CD8-positive, alpha-beta memory T cell (primary cell): ENCODE data around the gene ADAT2. TPM values are rescaled to one million over a fixed set of nuclear protein-coding genes. Genes with fewer than 3 reads are reported as not detected.

Experiments used
- CTCF ChIA-PET: fragments of 350-600 bp; sonication (Branson Sonifier 250); formaldehyde crosslinking; loops from one replicate; lab custom pipeline; 2021; ENCODE audit warnings: antibody characterized with exemption; lab: Charles Lee
- POLR2A ChIA-PET: fragments of 350-600 bp; sonication (Branson Sonifier 250); formaldehyde crosslinking; loops from one replicate; lab custom pipeline; 2021; ENCODE audit warnings: antibody characterized with exemption; lab: Charles Lee
- DNase-seq, 5 donors: peaks; one replicate each; pipeline versions ENCODE4 v3.0.0 to v3.0.0-alpha.2; 2020 to 2022; ENCODE audit warnings: mixed read lengths in 1 of 5
- H3K27ac ChIP-seq: one replicate; pipeline ENCODE4 v1.7.0; 2013; ENCODE audit warnings: low read depth, mild to moderate bottlenecking, low read length, moderate library complexity
- H3K27me3 ChIP-seq: 2 replicates; pipeline ENCODE4 v1.7.0; 2013; ENCODE audit warnings: low read length, mild to moderate bottlenecking; ENCODE audit not compliant: insufficient read depth, poor library complexity, severe bottlenecking
- H3K36me3 ChIP-seq: 2 replicates; pipeline ENCODE4 v1.7.0; 2013; ENCODE audit warnings: mild to moderate bottlenecking, low read length, moderate library complexity; ENCODE audit not compliant: insufficient read depth
- H3K4me1 ChIP-seq: 2 replicates; pipeline ENCODE4 v1.7.0; 2013; ENCODE audit warnings: mild to moderate bottlenecking, low read length, moderate library complexity; ENCODE audit not compliant: insufficient read depth
- H3K4me3 ChIP-seq: 2 replicates; pipeline ENCODE4 v1.7.0; 2013; ENCODE audit warnings: mild to moderate bottlenecking, low read length
- H3K9me3 ChIP-seq: 2 replicates; pipeline ENCODE4 v1.7.0; 2013; ENCODE audit warnings: mild to moderate bottlenecking, low read length
- H3K27ac Mint-ChIP-seq, 8 donors: one replicate each; pipeline ENCODE4 v1.8.0; 2020 to 2021; ENCODE audit warnings: mixed read lengths in 8 of 8, mild to moderate bottlenecking in 6 of 8, inconsistent platforms in 3 of 8, moderate library complexity in 3 of 8
- H3K27me3 Mint-ChIP-seq, 2 donors: one replicate each; pipeline ENCODE4 v1.8.0; 2020 to 2021; ENCODE audit warnings: mixed read lengths in 2 of 2, mild to moderate bottlenecking in 1 of 2, moderate library complexity in 1 of 2
- H3K36me3 Mint-ChIP-seq, 3 donors: one replicate each; pipeline ENCODE4 v1.8.0; 2020 to 2021; ENCODE audit warnings: mixed read lengths in 3 of 3, inconsistent platforms in 1 of 3, mild to moderate bottlenecking in 1 of 3
- H3K4me1 Mint-ChIP-seq, 3 donors: one replicate each; pipeline ENCODE4 v1.8.0; 2020 to 2021; ENCODE audit warnings: mixed read lengths in 3 of 3, inconsistent platforms in 1 of 3, mild to moderate bottlenecking in 1 of 3
- H3K4me3 Mint-ChIP-seq, 7 donors: one replicate each; pipeline ENCODE4 v1.8.0; 2020 to 2021; ENCODE audit warnings: mixed read lengths in 7 of 7, mild to moderate bottlenecking in 6 of 7, moderate library complexity in 4 of 7, inconsistent platforms in 2 of 7
- H3K9me3 Mint-ChIP-seq, 5 donors: one replicate each; pipeline ENCODE4 v1.8.0; 2020 to 2022; ENCODE audit warnings: mixed read lengths in 5 of 5, mild to moderate bottlenecking in 3 of 5, moderate library complexity in 2 of 5, inconsistent platforms in 1 of 5
- polyA plus RNA-seq: library from polyadenylated mRNA; unstranded; fragments of 300-500 nt; fragmentation: Illumina TruSeq; gene quantifications from one replicate; pipeline ENCODE4 v1.2.3, GENCODE V29; 2021
- total RNA-seq, 2 experiments: library from RNA; stranded (reverse); gene quantifications; one replicate each; pipeline ENCODE4 v1.2.3, GENCODE V29; 2021

Gene ADAT2
- total RNA-seq (10 to 100 TPM; 19.6 to 20.6 TPM), polyA plus RNA-seq (0.89 TPM)

DNA sequence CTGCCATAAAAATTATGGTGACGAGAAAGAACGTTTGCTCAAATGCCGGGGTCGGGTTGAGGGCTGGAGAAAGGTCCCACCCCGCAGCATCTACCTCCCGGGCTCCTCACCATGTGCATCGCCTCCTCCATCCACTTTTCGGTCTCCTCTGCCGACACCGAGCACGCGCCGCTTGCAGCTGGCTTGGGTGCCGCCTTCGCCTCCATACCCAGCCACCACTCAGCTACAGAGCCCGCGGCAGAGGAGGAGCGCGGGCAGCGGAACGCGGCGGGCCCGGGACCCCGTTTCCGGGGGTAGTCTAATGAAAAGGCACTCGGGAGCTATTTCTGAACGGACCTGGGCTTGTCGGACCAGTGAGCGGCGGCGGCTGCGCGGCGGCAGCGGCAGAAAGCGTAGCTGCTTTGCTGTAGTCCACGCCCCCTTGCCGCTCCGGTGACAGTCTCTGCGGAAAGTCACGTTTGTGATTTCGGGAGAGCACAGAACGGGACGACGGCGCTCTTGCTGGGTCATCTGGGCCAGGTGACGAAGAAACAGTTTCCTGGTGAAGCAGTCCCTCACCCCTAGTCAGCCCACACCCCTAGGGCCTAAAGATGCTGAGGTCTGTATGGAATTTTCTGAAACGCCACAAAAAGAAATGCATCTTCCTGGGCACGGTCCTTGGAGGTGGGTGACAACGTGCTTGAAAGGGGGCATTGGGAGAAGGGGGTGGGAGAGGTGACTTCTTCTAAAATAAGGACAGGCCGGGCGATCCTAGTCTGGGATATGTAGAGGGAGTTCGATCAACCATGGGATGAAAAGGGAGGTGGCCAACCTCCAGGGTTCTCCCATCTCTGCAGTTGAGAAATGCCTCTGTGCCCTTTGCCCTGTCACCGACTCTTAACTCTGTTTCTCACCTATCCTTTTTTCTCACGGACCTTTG, at the start of gene ADAT2, which contains the start of gene PEX3:
Gene ADAT2 (minus strand): TSS at position 243 of the 919 bp plus-strand sequence. CDS start 37 bp downstream, at position 206.
Gene PEX3 (plus strand): TSS at position 353 of the 919 bp plus-strand sequence. CDS start 238 bp downstream, at position 591.
- Mint-ChIP-seq H3K27me3 (no peaks in the 10 kb centered on the region), H3K4me1 (peaks cover 45 to 58% (median 56%) of the 10 kb centered on the region in 3 donors), H3K36me3 (peaks cover 0 to 26% (median 5%) of the 10 kb centered on the region in 3 donors), H3K4me3 (peak within 1 kb of the TSS; percentile 92 to 100 (median 96)), H3K9me3 (no peaks in the 10 kb centered on the region), H3K27ac (peak within 1 kb of the TSS; percentile 87 to 98 (median 96))
- Histone ChIP-seq H3K27me3 (no peaks in the 10 kb centered on the region), H3K4me1 (peaks cover 26% of the 10 kb centered on the region), H3K27ac (peak within 1 kb of the TSS; percentile 71), H3K4me3 (peak within 1 kb of the TSS; percentile 80), H3K36me3 (no peaks in the 10 kb centered on the region), H3K9me3 (no peaks in the 10 kb centered on the region)
- POLR2A ChIA-PET, result interaction anchor here (1.1 to 1.3 kb wide), 7 partner anchors 10 to 392 kb away, joined by 3 to 7 read pairs (median 3); partner anchors contain the start of genes FUCA2 and LTV1
- DNase-seq, result peak; percentile 86 to 94 (median 91)
- CTCF ChIA-PET, result interaction anchor here (1.1 to 1.2 kb wide), 4 partner anchors 8 to 1304 kb away, joined by 3 to 5 read pairs (median 4); partner anchors contain the start of gene FUCA2

- POLR2A ChIA-PET, result no interaction called here
- H3K27me3 Mint-ChIP-seq, result no peaks in the 10 kb centered on the region
- peak overlapping the region in 4 of 8 donors; percentile 10 to 65 (median 35) for H3K27ac Mint-ChIP-seq
- H3K9me3 Mint-ChIP-seq, result no peaks in the 10 kb centered on the region
- H3K36me3 ChIP-seq, result no peaks in the 10 kb centered on the region
- H3K4me3 Mint-ChIP-seq, result peak overlapping the region in 1 of 7 donors; percentile 45
- H3K9me3 ChIP-seq, result no peaks in the 10 kb centered on the region
- DNase-seq, result no peak
- peaks cover 15 to 36% (median 18%) of the 10 kb centered on the region in 3 donors for H3K36me3 Mint-ChIP-seq
- no peaks in the 10 kb centered on the region for H3K27me3 ChIP-seq
- CTCF ChIA-PET, result interaction anchor here (0.8 kb wide), 1 partner anchor 15 kb away, joined by 3 read pairs; no protein-coding TSS in a partner anchor
- H3K4me1 Mint-ChIP-seq, result peaks cover 12 to 21% (median 15%) of the 10 kb centered on the region in 3 donors
- H3K4me3 ChIP-seq, result no peak overlapping the region
- H3K27ac ChIP-seq, result no peak overlapping the region
- H3K4me1 ChIP-seq, result peaks cover 9% of the 10 kb centered on the region
These were observed 47.9 kb upstream of the ADAT2 start for GRCh38 chr6:143498428-143498827.

- Histone ChIP-seq H3K4me3 (no peak overlapping the region), H3K36me3 (no peaks in the 10 kb centered on the region), H3K9me3 (no peaks in the 10 kb centered on the region), H3K27ac (no peak overlapping the region), H3K4me1 (peaks cover 9% of the 10 kb centered on the region), H3K27me3 (no peaks in the 10 kb centered on the region)
- H3K27ac Mint-ChIP-seq, result no peak overlapping the region
- ChIA-PET CTCF (interaction anchor here (1.0 kb wide), 1 partner anchor 16 kb away, joined by 3 read pairs; no protein-coding TSS in a partner anchor), POLR2A (no interaction called here)
- H3K9me3 Mint-ChIP-seq, result no peaks in the 10 kb centered on the region
- peaks cover 12 to 21% (median 15%) of the 10 kb centered on the region in 3 donors for H3K4me1 Mint-ChIP-seq
- H3K27me3 Mint-ChIP-seq, result no peaks in the 10 kb centered on the region
- no peak for DNase-seq
- H3K4me3 Mint-ChIP-seq, result no peak overlapping the region
- H3K36me3 Mint-ChIP-seq, result peaks cover 15 to 37% (median 16%) of the 10 kb centered on the region in 3 donors
These were observed 46.5 kb upstream of the ADAT2 start for GRCh38 chr6:143496974-143497373.

- Mint-ChIP-seq H3K36me3 (peaks cover 0 to 26% (median 8%) of the 10 kb centered on the region in 3 donors), H3K4me1 (no peaks in the 10 kb centered on the region), H3K4me3 (no peak overlapping the region), H3K27ac (no peak overlapping the region), H3K9me3 (no peaks in the 10 kb centered on the region), H3K27me3 (no peaks in the 10 kb centered on the region)
- ChIA-PET POLR2A (no interaction called here), CTCF (interaction anchor here (1.4 kb wide), 1 partner anchor 20 kb away, joined by 3 read pairs; the partner anchor contains the start of gene FUCA2)
- Histone ChIP-seq H3K27me3 (no peaks in the 10 kb centered on the region), H3K4me3 (no peak overlapping the region), H3K27ac (no peak overlapping the region), H3K4me1 (no peaks in the 10 kb centered on the region), H3K9me3 (no peaks in the 10 kb centered on the region), H3K36me3 (no peaks in the 10 kb centered on the region)
- DNase-seq, result no peak
These were observed 40.3 kb upstream of the ADAT2 start for GRCh38 chr6:143490775-143491174.

- Mint-ChIP-seq H3K27ac (no peak overlapping the region), H3K4me1 (no peaks in the 10 kb centered on the region), H3K4me3 (no peak overlapping the region), H3K27me3 (no peaks in the 10 kb centered on the region), H3K36me3 (peaks cover 0 to 25% (median 9%) of the 10 kb centered on the region in 3 donors), H3K9me3 (no peaks in the 10 kb centered on the region)
- no peak overlapping the region for H3K27ac ChIP-seq
- DNase-seq, result no peak
- H3K36me3 ChIP-seq, result no peaks in the 10 kb centered on the region
- H3K27me3 ChIP-seq, result no peaks in the 10 kb centered on the region
- POLR2A ChIA-PET, result no interaction called here
- CTCF ChIA-PET, result no interaction called here
- H3K9me3 ChIP-seq, result no peaks in the 10 kb centered on the region
- H3K4me1 ChIP-seq, result no peaks in the 10 kb centered on the region
- H3K4me3 ChIP-seq, result no peak overlapping the region
These were observed 39.7 kb upstream of the ADAT2 start for GRCh38 chr6:143490244-143490643.

DNA sequence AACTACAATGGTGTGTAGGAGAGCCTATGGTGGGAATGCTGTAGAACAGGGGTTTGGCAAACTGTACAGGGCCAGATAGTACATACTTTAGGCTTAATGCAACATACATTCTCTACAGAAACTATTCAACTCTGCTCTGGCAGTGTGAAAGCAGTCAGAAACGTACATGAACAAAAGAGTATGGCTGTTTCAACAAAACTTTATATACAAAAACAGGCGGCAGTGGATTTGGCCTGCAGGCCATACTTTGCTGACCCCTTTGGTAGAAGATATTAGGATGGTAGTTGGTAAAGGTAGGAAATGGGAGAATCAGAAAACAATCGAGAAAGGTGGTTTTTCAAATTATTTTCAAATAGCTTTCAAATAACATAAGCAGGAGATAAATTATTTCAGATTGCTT, 36.3 kb upstream of the ADAT2 start:
- Histone ChIP-seq H3K36me3 (no peaks in the 10 kb centered on the region), H3K27ac (no peak overlapping the region), H3K4me3 (no peak overlapping the region), H3K9me3 (no peaks in the 10 kb centered on the region), H3K27me3 (no peaks in the 10 kb centered on the region), H3K4me1 (no peaks in the 10 kb centered on the region)
- H3K27me3 Mint-ChIP-seq, result no peaks in the 10 kb centered on the region
- H3K36me3 Mint-ChIP-seq, result peaks cover 0 to 15% (median 10%) of the 10 kb centered on the region in 3 donors
- peak overlapping the region in 1 of 8 donors; percentile 80 for H3K27ac Mint-ChIP-seq
- no peak for DNase-seq
- no peaks in the 10 kb centered on the region for H3K9me3 Mint-ChIP-seq
- POLR2A ChIA-PET, result no interaction called here
- CTCF ChIA-PET, result no interaction called here
- no peak overlapping the region for H3K4me3 Mint-ChIP-seq
- no peaks in the 10 kb centered on the region for H3K4me1 Mint-ChIP-seq

DNA sequence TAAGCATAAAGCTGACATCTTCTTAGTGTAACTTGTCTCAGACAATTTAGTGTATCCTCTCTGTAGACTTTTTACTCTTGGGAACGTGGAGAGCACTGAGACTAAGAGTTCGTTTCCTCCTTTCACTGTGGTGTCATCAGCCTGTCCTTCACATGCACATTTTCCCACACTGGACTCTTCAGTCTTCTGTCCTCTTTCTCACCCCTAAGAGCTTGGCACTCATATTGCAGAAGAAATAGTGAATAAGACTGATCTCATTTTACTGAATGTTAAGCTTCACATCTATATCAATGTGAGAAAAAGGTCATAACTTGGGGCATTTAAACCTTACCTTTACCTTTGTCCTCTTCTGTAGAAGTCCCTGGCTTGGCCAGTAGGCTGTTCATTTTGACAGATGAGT, 35.5 kb upstream of the ADAT2 start:
- H3K9me3 Mint-ChIP-seq, result no peaks in the 10 kb centered on the region
- peaks cover 0 to 15% (median 10%) of the 10 kb centered on the region in 3 donors for H3K36me3 Mint-ChIP-seq
- H3K4me3 Mint-ChIP-seq, result no peak overlapping the region
- Histone ChIP-seq H3K4me3 (no peak overlapping the region), H3K27me3 (no peaks in the 10 kb centered on the region), H3K36me3 (no peaks in the 10 kb centered on the region), H3K27ac (no peak overlapping the region), H3K9me3 (no peaks in the 10 kb centered on the region), H3K4me1 (no peaks in the 10 kb centered on the region)
- H3K27me3 Mint-ChIP-seq, result no peaks in the 10 kb centered on the region
- CTCF ChIA-PET, result interaction anchor here (0.9 kb wide), 1 partner anchor 12 kb away, joined by 3 read pairs; no protein-coding TSS in a partner anchor
- no peak overlapping the region for H3K27ac Mint-ChIP-seq
- POLR2A ChIA-PET, result no interaction called here
- no peaks in the 10 kb centered on the region for H3K4me1 Mint-ChIP-seq
- DNase-seq, result no peak

DNA sequence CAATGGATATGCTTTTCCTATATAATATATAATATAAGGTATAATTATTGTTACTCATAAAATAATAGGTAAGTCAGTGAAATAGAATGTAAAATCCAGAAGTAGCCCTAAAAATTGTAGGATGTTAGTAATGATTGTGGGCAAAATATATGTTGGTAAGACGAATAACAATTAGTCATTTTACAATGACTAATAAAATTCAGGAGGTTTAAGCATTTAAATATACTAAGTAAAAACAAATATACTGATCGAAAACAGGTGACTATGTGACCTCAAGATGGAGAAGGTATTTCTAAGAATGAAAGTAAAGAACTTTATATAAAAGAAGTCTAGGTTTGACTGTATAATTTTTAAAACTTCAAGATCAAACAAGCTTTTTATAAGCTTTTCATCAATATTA, 32.1 kb upstream of the ADAT2 start:
- Mint-ChIP-seq H3K27ac (no peak overlapping the region), H3K4me3 (no peak overlapping the region)
- CTCF ChIA-PET, result no interaction called here

More for the DNA sequence above, 32.1 kb upstream of the ADAT2 start:
- no peaks in the 10 kb centered on the region for H3K4me1 Mint-ChIP-seq
- Histone ChIP-seq H3K27ac (no peak overlapping the region), H3K9me3 (no peaks in the 10 kb centered on the region), H3K4me1 (no peaks in the 10 kb centered on the region), H3K36me3 (no peaks in the 10 kb centered on the region), H3K27me3 (no peaks in the 10 kb centered on the region), H3K4me3 (no peak overlapping the region)
- H3K36me3 Mint-ChIP-seq, result peaks cover 0 to 24% (median 18%) of the 10 kb centered on the region in 3 donors
- no peaks in the 10 kb centered on the region for H3K9me3 Mint-ChIP-seq
- no peak for DNase-seq
- no peaks in the 10 kb centered on the region for H3K27me3 Mint-ChIP-seq
- POLR2A ChIA-PET, result no interaction called here
